Hepatocyte (in vitro differentiated cells): Measurements from ENCODE around the gene POLR3K.

Experiments used
- CTCF ChIP-seq: fragments of 200-600 bp; sonication (generic); IDR thresholded peaks from 2 replicates; pipeline ENCODE4 v1.5.1; 2016; ENCODE audit warnings: antibody characterized with exemption, mild to moderate bottlenecking; ENCODE audit not compliant: poor library complexity
- EZH2 ChIP-seq: fragments of 200-600 bp; sonication (generic); IDR thresholded peaks from 2 replicates; pipeline ENCODE4 v1.6.1; 2016; ENCODE audit warnings: antibody characterized with exemption, mild to moderate bottlenecking, borderline replicate concordance

- TF ChIP-seq CTCF (no peak), EZH2 (no peak)
Measured at GRCh38 chr16:55571-56136, 2.2 kb upstream of the POLR3K start.
